Measurements from ENCODE around the gene PVRIG.
"Not testable (repeated sequence)": the region's sequence is repeated elsewhere in the genome, so short reads cannot be mapped to it uniquely, and the experiment has no call there.

The PVRIG gene

DNA sequence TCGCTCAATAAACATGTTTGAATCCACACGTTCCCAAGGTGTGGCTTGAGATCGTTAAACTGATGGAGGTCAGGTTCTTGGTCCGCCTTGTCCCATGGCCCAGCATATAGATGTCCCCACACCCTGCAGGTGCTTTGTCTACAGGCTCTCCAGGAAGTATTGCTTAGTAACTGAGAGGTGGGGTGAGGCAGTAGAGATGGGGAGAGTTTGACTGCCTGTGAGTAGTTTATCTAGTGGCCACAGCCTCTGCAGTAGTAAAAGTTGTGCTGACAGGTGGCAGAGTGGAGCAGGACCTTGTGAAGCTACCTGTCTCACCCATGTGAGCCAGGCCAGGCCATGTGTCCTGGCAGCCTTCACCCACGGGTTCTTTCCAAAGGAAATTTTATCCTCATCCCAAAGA, 5.4 kb upstream of the PVRIG start:
- no CpG with 5 or more reads among the region's 5 CpGs for WGBS (ENCODE audit: insufficient coverage, insufficient read length)
- H3K4me1 ChIP-seq (ENCODE audit: control insufficient read depth, insufficient read depth, low read length); H3K4me3 ChIP-seq (ENCODE audit: low read length); DNase-seq (ENCODE audit: low read depth, low spot score); H3K9me3 ChIP-seq (ENCODE audit: control insufficient read depth, insufficient read depth, low read length); H3K36me3 ChIP-seq (ENCODE audit: control insufficient read depth, insufficient read depth, low read length); H3K27me3 ChIP-seq (ENCODE audit: control insufficient read depth, insufficient read depth, low read length); H3K27ac ChIP-seq (ENCODE audit: low read length): not testable (repeated sequence)

- H3K4me3 ChIP-seq (ENCODE audit: low read length) = no peak overlapping the region
- no peaks in the 10 kb centered on the region; the same call in 1 of the 2 replicates for H3K27me3 ChIP-seq (ENCODE audit: control insufficient read depth, insufficient read depth, low read length)
- H3K36me3 ChIP-seq (ENCODE audit: control insufficient read depth, insufficient read depth, low read length) = no peaks in the 10 kb centered on the region
- no peak overlapping the region for H3K27ac ChIP-seq (ENCODE audit: low read length)
- H3K9me3 ChIP-seq (ENCODE audit: control insufficient read depth, insufficient read depth, low read length) = no peaks in the 10 kb centered on the region
- H3K4me1 ChIP-seq (ENCODE audit: control insufficient read depth, insufficient read depth, low read length) = no peaks in the 10 kb centered on the region
- WGBS (ENCODE audit: insufficient coverage, insufficient read length) = no CpG with 5 or more reads among the region's 6 CpGs
- no peak for DNase-seq (ENCODE audit: low read depth, low spot score)
These were observed 3.9 kb upstream of the PVRIG start for GRCh38 chr7:100215895-100216294.

- not testable (repeated sequence) for DNase-seq (ENCODE audit: low read depth, low spot score); H3K4me1 ChIP-seq (ENCODE audit: control insufficient read depth, insufficient read depth, low read length)
These were observed 1.8 kb upstream of the PVRIG start for GRCh38 chr7:100217934-100218333.

DNA sequence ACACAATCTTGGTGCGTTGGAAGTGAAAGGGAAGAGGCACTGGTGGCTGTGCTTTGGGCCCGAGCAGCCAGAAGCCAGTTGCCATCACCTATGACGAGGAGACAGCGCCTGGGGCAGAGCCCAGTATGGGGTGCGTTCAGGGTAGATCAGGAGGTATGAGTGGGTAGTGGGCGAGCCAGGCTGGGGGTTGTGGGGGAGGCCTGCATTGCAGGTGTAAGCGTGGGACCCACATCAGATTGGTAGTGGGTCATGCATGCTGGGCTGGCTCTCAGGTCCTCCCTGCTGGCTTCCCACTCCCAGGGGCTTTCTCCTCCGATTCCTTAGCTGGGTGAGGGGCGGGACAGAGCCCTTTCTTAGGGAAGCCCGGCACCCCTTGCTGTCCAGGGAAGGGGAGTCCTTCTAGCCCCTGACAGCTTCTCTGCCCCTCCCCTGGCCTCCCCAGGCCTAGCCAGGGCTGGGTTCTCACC, 445 bp upstream of the PVRIG start:
- no peaks in the 10 kb centered on the region for H3K9me3 ChIP-seq (ENCODE audit: control insufficient read depth, insufficient read depth, low read length)
- no peaks in the 10 kb centered on the region for H3K27me3 ChIP-seq (ENCODE audit: control insufficient read depth, insufficient read depth, low read length)
- DNase-seq (ENCODE audit: low read depth, low spot score) = no peak
- no peak overlapping the region for H3K4me3 ChIP-seq (ENCODE audit: low read length)
- H3K27ac ChIP-seq (ENCODE audit: low read length) = no peak overlapping the region
- WGBS (ENCODE audit: insufficient coverage, insufficient read length) = no CpG with 5 or more reads among the region's 10 CpGs
- H3K36me3 ChIP-seq (ENCODE audit: control insufficient read depth, insufficient read depth, low read length) = no peaks in the 10 kb centered on the region
- H3K4me1 ChIP-seq (ENCODE audit: control insufficient read depth, insufficient read depth, low read length) = no peaks in the 10 kb centered on the region

More at GRCh38 chr7:100217934-100218333, 1.8 kb upstream of the PVRIG start:
- H3K4me3 ChIP-seq (ENCODE audit: low read length); H3K27ac ChIP-seq (ENCODE audit: low read length); H3K27me3 ChIP-seq (ENCODE audit: control insufficient read depth, insufficient read depth, low read length); H3K9me3 ChIP-seq (ENCODE audit: control insufficient read depth, insufficient read depth, low read length); H3K36me3 ChIP-seq (ENCODE audit: control insufficient read depth, insufficient read depth, low read length): not testable (repeated sequence)
- no CpG with 5 or more reads among the region's 5 CpGs for WGBS (ENCODE audit: insufficient coverage, insufficient read length)

- no peak overlapping the region for H3K4me3 ChIP-seq (ENCODE audit: low read length)
- DNase-seq (ENCODE audit: low read depth, low spot score) = no peak
- no peaks in the 10 kb centered on the region for H3K4me1 ChIP-seq (ENCODE audit: control insufficient read depth, insufficient read depth, low read length)
- WGBS (ENCODE audit: insufficient coverage, insufficient read length) = no CpG with 5 or more reads among the region's 22 CpGs
- no peak overlapping the region for H3K27ac ChIP-seq (ENCODE audit: low read length)
- H3K9me3 ChIP-seq (ENCODE audit: control insufficient read depth, insufficient read depth, low read length) = no peaks in the 10 kb centered on the region
- H3K36me3 ChIP-seq (ENCODE audit: control insufficient read depth, insufficient read depth, low read length) = no peaks in the 10 kb centered on the region
- H3K27me3 ChIP-seq (ENCODE audit: control insufficient read depth, insufficient read depth, low read length) = no peaks in the 10 kb centered on the region
These were observed 959 bp downstream of the PVRIG start for GRCh38 chr7:100220586-100221230.

GRCh38 chr7:100221231-100221718, 1.5 kb downstream of the PVRIG start:
- Histone ChIP-seq H3K27me3 (ENCODE audit: control insufficient read depth, insufficient read depth, low read length) (no peaks in the 10 kb centered on the region), H3K9me3 (ENCODE audit: control insufficient read depth, insufficient read depth, low read length) (no peaks in the 10 kb centered on the region), H3K4me3 (ENCODE audit: low read length) (no peak overlapping the region), H3K36me3 (ENCODE audit: control insufficient read depth, insufficient read depth, low read length) (no peaks in the 10 kb centered on the region), H3K4me1 (ENCODE audit: control insufficient read depth, insufficient read depth, low read length) (no peaks in the 10 kb centered on the region), H3K27ac (ENCODE audit: low read length) (no peak overlapping the region)
- WGBS (ENCODE audit: insufficient coverage, insufficient read length) = no CpG with 5 or more reads among the region's 5 CpGs
- DNase-seq (ENCODE audit: low read depth, low spot score) = no peak

DNA sequence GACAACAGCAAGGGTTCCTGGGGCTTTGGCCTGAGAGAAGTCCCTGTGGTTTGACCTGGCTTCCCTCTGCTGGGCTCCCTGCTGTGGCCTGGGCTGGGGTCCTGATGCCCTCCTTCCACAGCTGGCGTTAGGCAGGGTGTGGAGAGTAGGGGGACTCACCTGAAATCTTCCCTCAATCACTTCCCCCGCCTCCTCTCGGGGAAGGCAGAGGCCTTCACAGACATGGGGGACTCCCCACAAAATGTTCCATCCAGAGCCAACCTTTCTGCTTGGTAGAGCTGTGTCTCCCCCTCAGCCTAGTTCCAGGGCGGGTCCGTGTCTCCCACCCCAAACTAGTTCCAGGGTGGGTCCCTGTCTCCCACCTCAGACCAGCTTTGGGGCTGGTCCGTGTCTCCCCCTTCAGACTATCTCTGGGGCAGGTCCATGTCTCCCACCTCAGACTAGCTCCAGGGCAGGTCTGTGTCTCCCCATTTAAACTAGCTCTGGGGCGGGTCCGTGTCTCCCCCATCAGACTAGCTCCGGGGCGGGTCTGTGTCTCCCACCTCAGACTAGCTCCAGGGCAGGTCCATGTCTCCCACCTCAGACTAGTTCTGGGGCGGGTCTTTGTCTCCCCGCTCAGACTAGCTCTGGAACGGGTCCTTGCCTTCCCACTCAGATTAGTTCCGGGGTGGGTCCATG, 2.2 kb downstream of the PVRIG start:
- no peak for DNase-seq (ENCODE audit: low read depth, low spot score)
- no CpG with 5 or more reads among the region's 14 CpGs for WGBS (ENCODE audit: insufficient coverage, insufficient read length)
- Histone ChIP-seq H3K36me3 (ENCODE audit: control insufficient read depth, insufficient read depth, low read length) (no peaks in the 10 kb centered on the region), H3K27ac (ENCODE audit: low read length) (no peak overlapping the region), H3K9me3 (ENCODE audit: control insufficient read depth, insufficient read depth, low read length) (no peaks in the 10 kb centered on the region), H3K4me3 (ENCODE audit: low read length) (no peak overlapping the region), H3K4me1 (ENCODE audit: control insufficient read depth, insufficient read depth, low read length) (no peaks in the 10 kb centered on the region), H3K27me3 (ENCODE audit: control insufficient read depth, insufficient read depth, low read length) (no peaks in the 10 kb centered on the region)

GRCh38 chr7:100222445-100223132, 2.8 kb downstream of the PVRIG start:
- no peak overlapping the region for H3K4me3 ChIP-seq (ENCODE audit: low read length)
- DNase-seq (ENCODE audit: low read depth, low spot score) = no peak
- no peaks in the 10 kb centered on the region for H3K27me3 ChIP-seq (ENCODE audit: control insufficient read depth, insufficient read depth, low read length)
- no peaks in the 10 kb centered on the region for H3K36me3 ChIP-seq (ENCODE audit: control insufficient read depth, insufficient read depth, low read length)
- no peak overlapping the region for H3K27ac ChIP-seq (ENCODE audit: low read length)
- no peaks in the 10 kb centered on the region for H3K4me1 ChIP-seq (ENCODE audit: control insufficient read depth, insufficient read depth, low read length)
- no peaks in the 10 kb centered on the region for H3K9me3 ChIP-seq (ENCODE audit: control insufficient read depth, insufficient read depth, low read length)
- no CpG with 5 or more reads among the region's 13 CpGs for WGBS (ENCODE audit: insufficient coverage, insufficient read length)

- not testable (repeated sequence) for H3K4me1 ChIP-seq (ENCODE audit: control insufficient read depth, insufficient read depth, low read length)
These were observed 3.7 kb downstream of the PVRIG start for GRCh38 chr7:100223376-100223927.

DNA sequence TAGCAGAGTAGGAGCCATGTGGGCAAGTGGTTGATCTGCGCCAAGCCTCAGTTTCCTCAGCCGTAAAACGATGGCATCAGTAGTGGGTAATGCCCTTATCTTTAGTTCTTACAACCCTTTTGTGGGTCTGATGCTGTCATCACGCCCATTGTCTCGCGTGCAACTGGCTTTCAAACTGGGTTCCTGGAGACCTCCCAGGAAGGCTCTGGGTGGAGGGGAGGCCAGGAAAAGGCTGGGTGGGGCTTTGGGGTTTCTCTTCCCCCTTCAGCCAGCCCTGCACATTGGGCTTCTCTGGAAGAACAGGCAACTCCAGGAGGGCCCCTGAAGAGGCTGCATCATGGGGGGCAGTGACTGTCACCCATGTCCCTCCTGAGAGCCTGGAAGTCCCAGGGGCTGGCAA, 5.1 kb downstream of the PVRIG start:
- not testable (repeated sequence) for H3K27ac ChIP-seq (ENCODE audit: low read length); H3K4me3 ChIP-seq (ENCODE audit: low read length); H3K4me1 ChIP-seq (ENCODE audit: control insufficient read depth, insufficient read depth, low read length); H3K9me3 ChIP-seq (ENCODE audit: control insufficient read depth, insufficient read depth, low read length); H3K36me3 ChIP-seq (ENCODE audit: control insufficient read depth, insufficient read depth, low read length); DNase-seq (ENCODE audit: low read depth, low spot score); H3K27me3 ChIP-seq (ENCODE audit: control insufficient read depth, insufficient read depth, low read length)
- WGBS (ENCODE audit: insufficient coverage, insufficient read length) = no CpG with 5 or more reads among the region's 6 CpGs

More at GRCh38 chr7:100223376-100223927, 3.7 kb downstream of the PVRIG start:
- not testable (repeated sequence) for H3K27me3 ChIP-seq (ENCODE audit: control insufficient read depth, insufficient read depth, low read length); H3K9me3 ChIP-seq (ENCODE audit: control insufficient read depth, insufficient read depth, low read length); H3K4me3 ChIP-seq (ENCODE audit: low read length); H3K36me3 ChIP-seq (ENCODE audit: control insufficient read depth, insufficient read depth, low read length); H3K27ac ChIP-seq (ENCODE audit: low read length); DNase-seq (ENCODE audit: low read depth, low spot score)
- WGBS (ENCODE audit: insufficient coverage, insufficient read length) = no CpG with 5 or more reads among the region's 17 CpGs

All from iPS DF 6.9 (cell line).